Measurements from ENCODE around the gene MTMR3.

GRCh38 chr22:30074147-30074546 lies 191.2 kb downstream of the MTMR3 start:
- TF ChIP-seq, protein P1, sequence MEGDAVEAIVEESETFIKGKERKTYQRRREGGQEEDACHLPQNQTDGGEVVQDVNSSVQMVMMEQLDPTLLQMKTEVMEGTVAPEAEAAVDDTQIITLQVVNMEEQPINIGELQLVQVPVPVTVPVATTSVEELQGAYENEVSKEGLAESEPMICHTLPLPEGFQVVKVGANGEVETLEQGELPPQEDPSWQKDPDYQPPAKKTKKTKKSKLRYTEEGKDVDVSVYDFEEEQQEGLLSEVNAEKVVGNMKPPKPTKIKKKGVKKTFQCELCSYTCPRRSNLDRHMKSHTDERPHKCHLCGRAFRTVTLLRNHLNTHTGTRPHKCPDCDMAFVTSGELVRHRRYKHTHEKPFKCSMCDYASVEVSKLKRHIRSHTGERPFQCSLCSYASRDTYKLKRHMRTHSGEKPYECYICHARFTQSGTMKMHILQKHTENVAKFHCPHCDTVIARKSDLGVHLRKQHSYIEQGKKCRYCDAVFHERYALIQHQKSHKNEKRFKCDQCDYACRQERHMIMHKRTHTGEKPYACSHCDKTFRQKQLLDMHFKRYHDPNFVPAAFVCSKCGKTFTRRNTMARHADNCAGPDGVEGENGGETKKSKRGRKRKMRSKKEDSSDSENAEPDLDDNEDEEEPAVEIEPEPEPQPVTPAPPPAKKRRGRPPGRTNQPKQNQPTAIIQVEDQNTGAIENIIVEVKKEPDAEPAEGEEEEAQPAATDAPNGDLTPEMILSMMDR (IDR thresholded peaks at IDR 0.05; ENCODE audit: borderline replicate concordance, extremely low read depth, low read length, poor library complexity, severe bottlenecking) = no peak
- TF ChIP-seq EZH2 (IDR thresholded peaks at IDR 0.05; ENCODE audit: borderline replicate concordance, low read depth, low read length, severe bottlenecking) = no peak
